ENCODE measurements around the gene TOP1.

Gene TOP1

GRCh38 chr20:41139227-41140093 is 110.8 kb downstream of the TOP1 start:
- no peak for TF ChIP-seq CTCF (IDR thresholded peaks at IDR 0.05; ENCODE audit: low read depth, low read length, missing control alignments)
- peak overlapping the region; percentile 74 for H3K4me3 ChIP-seq (ENCODE audit: low read depth, low read length)
- no peak for DNase-seq (ENCODE audit: low read depth)

DNA sequence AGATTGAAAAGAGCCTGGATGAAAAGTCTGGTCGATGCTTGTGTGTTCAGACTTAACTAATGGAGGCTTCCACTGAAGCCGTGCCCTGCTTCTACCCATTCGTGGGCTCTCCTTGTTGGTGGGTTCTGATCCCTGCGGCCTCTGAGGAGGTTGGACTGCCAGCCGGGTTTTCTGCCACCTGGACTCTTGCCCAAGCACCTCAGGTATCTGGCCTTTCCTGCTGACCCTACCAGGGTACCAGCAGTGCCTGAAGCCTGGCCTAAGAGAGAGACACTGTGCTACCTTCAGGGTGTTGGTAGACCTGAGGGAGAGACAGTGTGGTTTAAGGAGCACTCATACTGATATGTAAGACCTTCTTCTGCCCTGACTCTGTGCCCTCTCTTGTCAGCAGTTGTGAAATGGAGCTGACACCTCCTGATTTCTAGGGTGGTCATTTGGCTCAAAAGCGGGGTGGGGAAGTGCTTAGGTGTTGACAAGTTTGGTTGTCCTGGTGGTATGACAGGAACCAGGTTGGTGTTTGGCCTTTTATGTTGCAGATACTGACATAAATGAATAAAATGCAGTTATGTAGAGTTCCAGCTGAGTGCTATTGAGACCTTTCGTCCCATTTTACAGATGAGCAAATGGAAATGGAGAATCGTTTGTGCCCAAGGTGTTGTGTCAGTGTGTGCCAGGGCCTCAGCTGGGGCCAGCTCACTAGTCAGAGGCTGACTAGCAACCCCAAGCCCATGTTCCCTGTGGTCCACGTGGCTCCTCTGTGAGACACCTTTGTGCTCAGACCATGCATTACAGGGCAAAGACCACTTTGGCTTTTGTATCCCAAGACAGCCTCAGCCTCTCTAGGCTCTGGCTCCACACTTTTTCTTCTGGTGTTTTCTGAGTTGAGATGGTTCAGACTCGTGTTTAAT is 111.9 kb downstream of the TOP1 start:
- DNase-seq (ENCODE audit: low read depth) = no peak
- TF ChIP-seq CTCF (IDR thresholded peaks at IDR 0.05; ENCODE audit: low read depth, low read length, missing control alignments) = no peak
- H3K4me3 ChIP-seq (ENCODE audit: low read depth, low read length) = peak overlapping the region; percentile 5; the same call in 1 of the 2 replicates

DNA sequence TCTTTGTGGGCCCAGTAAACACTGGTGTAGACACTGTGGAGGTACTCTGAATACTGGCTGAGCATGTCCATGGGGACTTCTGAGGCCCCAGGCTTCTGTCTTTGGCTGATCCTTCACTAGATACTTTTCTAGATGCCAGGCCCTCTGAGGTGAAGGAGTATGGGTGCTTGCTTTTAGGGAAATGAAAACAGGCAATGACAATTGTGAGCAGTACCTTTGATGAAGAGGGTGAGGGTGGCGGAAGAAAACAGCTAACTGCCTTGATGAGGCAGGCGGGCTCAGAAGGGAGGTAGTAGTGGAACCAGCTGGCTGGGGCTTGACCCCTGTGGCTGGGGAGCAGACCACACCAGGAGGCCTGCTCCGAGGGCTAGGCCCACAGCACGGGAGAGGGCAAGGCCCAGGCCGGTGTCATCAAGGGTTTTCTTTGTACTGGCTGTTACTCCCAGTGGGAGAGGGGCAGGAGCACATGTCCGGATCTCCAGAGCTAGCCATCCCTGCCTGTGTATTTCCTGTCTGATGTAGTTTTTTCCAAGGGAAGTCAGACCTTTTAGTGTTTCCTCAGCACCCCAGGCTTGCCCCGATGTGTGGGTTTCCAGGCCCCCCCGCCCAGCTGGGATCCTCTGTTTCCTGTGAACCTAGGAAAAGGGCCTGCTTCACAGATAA is 112.7 kb downstream of the TOP1 start:
- DNase-seq (ENCODE audit: low read depth) = no peak

DNA sequence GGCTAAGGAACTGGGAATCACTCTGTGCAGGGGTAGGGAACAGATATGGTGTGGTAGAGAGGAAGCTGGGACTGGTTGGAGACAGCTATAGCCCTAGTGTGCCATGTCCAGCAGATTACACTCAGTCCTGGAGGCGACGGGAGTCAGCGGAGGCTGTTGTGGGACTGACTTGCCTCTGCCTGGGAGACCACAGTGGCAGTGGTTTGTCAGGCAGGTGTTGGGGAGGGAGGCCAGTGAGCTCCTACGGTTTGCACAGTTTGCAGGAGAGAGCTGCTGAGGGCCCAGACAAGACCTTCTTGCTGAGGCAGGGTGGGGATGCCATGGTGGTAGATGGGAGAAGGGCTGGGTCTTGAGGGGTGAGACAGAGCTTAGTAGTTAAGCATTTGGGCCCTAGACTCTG is 113.6 kb downstream of the TOP1 start:
- DNase-seq (ENCODE audit: low read depth) = no peak
- H3K4me3 ChIP-seq (ENCODE audit: low read depth, low read length) = no peak overlapping the region
- no peak for TF ChIP-seq CTCF (IDR thresholded peaks at IDR 0.05; ENCODE audit: low read depth, low read length, missing control alignments)

More for the DNA sequence above, 112.7 kb downstream of the TOP1 start:
- TF ChIP-seq CTCF (IDR thresholded peaks at IDR 0.05; ENCODE audit: low read depth, low read length, missing control alignments) = no peak
- H3K4me3 ChIP-seq (ENCODE audit: low read depth, low read length) = peak overlapping the region; percentile 4; the same call in 1 of the 2 replicates

GRCh38 chr20:41142919-41143318 is 114.3 kb downstream of the TOP1 start:
- no peak for DNase-seq (ENCODE audit: low read depth)
- no peak overlapping the region for H3K4me3 ChIP-seq (ENCODE audit: low read depth, low read length)
- TF ChIP-seq CTCF (IDR thresholded peaks at IDR 0.05; ENCODE audit: low read depth, low read length, missing control alignments) = no peak

DNA sequence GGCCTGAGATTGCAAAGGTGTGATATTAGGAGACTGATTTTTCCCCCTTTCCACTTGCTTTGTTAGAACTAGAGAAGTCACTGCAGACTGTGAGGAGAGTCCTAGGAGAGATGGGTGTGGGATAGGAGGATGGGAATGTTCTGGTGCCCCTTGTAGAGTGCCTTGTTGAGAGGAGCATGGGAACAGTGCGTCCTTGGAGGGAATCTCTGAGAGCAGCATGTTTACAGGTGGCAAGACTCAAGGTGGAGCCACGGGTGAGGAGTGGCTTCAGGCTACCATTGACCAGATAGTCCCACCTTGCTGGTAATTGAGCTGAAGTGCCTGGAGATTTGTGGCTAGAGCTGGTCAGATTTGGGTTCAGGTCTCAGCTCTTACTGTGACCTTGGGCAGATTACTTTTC is 114.7 kb downstream of the TOP1 start:
- no peak for TF ChIP-seq CTCF (IDR thresholded peaks at IDR 0.05; ENCODE audit: low read depth, low read length, missing control alignments)
- H3K4me3 ChIP-seq (ENCODE audit: low read depth, low read length) = no peak overlapping the region
- no peak for DNase-seq (ENCODE audit: low read depth)
